Psoas muscle (tissue), 8 donors: ENCODE data around the gene MYMK. TPM values are rescaled to one million over a fixed set of nuclear protein-coding genes. Genes with fewer than 3 reads are reported as not detected.
A peak's percentile ranks its signal among the peaks of the same experiment; 100 is the strongest.

Experiments used
- ATAC-seq, 4 donors: fragments of 200-7000 bp; cut with Tn5 transposase; one replicate each; pipeline ENCODE4 v1.9.1; 2020; ENCODE audit warnings: moderate library complexity in 3 of 4, mild to moderate bottlenecking in 2 of 4
- DNase-seq, 2 donors: peaks; one replicate each; pipeline ENCODE4 v3.0.0-alpha.2; 2020
- H3K27ac ChIP-seq: fragments of 200-600 bp; one replicate; pipeline ENCODE4 v1.8.0; 2022
- H3K27me3 ChIP-seq, 3 donors: fragments of 200-600 bp in 1 of 3; one replicate each; pipeline versions ENCODE4 v1.6.1 to v1.8.0; 2013 to 2022; ENCODE audit warnings: low read length in 2 of 3, mild to moderate bottlenecking in 2 of 3, moderate library complexity in 1 of 3; ENCODE audit not compliant: insufficient read depth in 3 of 3
- H3K36me3 ChIP-seq, 2 donors: fragments of 200-600 bp in 1 of 2; one replicate each; pipeline versions ENCODE4 v1.6.1 to v1.8.0; 2013 to 2022; ENCODE audit warnings: low read depth in 1 of 2, mild to moderate bottlenecking in 1 of 2, moderate library complexity in 1 of 2; ENCODE audit not compliant: insufficient read depth in 1 of 2
- H3K4me1 ChIP-seq: fragments of 200-600 bp; one replicate; pipeline ENCODE4 v1.8.0; 2022
- H3K4me3 ChIP-seq: fragments of 200-600 bp; one replicate; pipeline ENCODE4 v1.8.0; 2022; ENCODE audit warnings: mild to moderate bottlenecking
- H3K9me3 ChIP-seq: fragments of 200-600 bp; one replicate; pipeline ENCODE4 v1.8.0; 2022
- CTCF ChIP-seq: fragments of 200-600 bp; IDR thresholded peaks from one replicate; pipeline ENCODE4 v1.8.0; 2022; ENCODE audit warnings: antibody characterized with exemption
- WGBS, 3 donors: extraction: QIAGEN DNeasy Blood & Tissue Kit; methylation state at CpG; one replicate each; pipeline versions ENCODE4 v1.1.6 to v1.1.7; 2013; 5-methylcytosine and 5-hydroxymethylcytosine counted together
- intact Hi-C, 2 donors: fragments of 100-400 bp; cut with DNase I; formaldehyde crosslinking; loops; one replicate each; pipeline versions ENCODE4 v1.11.0 to v1.14.2; 2022
- polyA plus RNA-seq, 3 donors: library from polyadenylated mRNA; stranded (reverse); fragments of 200-250 nt; gene quantifications; one replicate each; pipeline ENCODE4 v1.2.3, GENCODE V29; 2013
- total RNA-seq, 4 donors: library from RNA; stranded (reverse); fragmentation: NEBNext Ultra II Directional in 2 of 4; extraction: Animal tissue kit (Norgen Biotek cat#: 25700) in 2 of 4; gene quantifications; one replicate each; pipeline versions ENCODE4 v1.2.1 to v1.2.4, GENCODE V29; 2021 to 2023
- donor health status: healthy with polysubstance abuse.
- donor health status: DM: no; HTN: no; CAD: no; lungs with moderate emphysema.
- donor health status: Bipolar disorder and iron deficiency.
- donor health status: healthy.
- donor health status: DM: yes; HTN: yes; CAD: no.
- donor health status: DM: no; HTN: no; CAD: no.
- donor health status: DM: no; HTN: no; CAD: no.
- donor health status: DM: yes; HTN: yes; CAD: no.

The MYMK gene
- total and polyA plus RNA-seq, 7 donors, result 0.05 to 4.5 (median 0.52) TPM; not detected in 3

GRCh38 chr9:133560311-133560710, 35.6 kb upstream of the MYMK start:
- Histone ChIP-seq H3K9me3 (no peaks in the 10 kb centered on the region), H3K4me1 (peaks cover 9% of the 10 kb centered on the region), H3K27ac (no peak overlapping the region), H3K36me3 (no peaks in the 10 kb centered on the region), H3K27me3 (peaks cover 0 to 32% (median 3%) of the 10 kb centered on the region in 3 donors), H3K4me3 (no peak overlapping the region)
- no peak for TF ChIP-seq CTCF
- 62 to 70% (median 64%) methylated on average over 15 of the region's 15 CpGs for WGBS, 3 donors
- intact Hi-C loops, result no loop called here
- ATAC-seq (no peak), DNase-seq (no peak)

GRCh38 chr9:133558191-133559126, 33.7 kb upstream of the MYMK start:
- WGBS, 3 donors, result 29 to 35% (median 33%) methylated on average over 31 of the region's 31 CpGs
- H3K27me3 ChIP-seq, result peaks cover 0 to 30% (median 3%) of the 10 kb centered on the region in 3 donors
- DNase-seq, result no peak

DNA sequence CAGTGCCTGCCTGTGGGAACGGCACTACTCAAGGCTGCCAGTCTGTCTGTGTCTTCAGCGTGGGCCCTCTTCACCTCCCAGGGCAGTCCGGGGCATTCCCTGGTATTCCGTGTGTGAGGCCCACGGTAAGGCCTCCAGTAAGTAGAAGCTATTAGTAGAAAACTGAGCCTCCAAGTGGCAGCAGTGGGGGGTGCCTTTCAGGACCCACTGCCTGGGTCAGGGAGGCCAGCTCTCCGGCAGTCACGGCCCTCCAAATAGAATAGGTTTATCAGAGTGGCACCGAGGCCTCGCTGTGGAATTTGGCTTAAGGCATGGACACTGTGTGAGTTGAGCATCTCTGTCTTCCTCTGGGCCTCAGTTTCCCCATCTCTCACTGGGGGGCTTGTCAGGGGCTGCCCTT, 32.8 kb upstream of the MYMK start:
- no peaks in the 10 kb centered on the region for H3K36me3 ChIP-seq
- no peak overlapping the region for H3K4me3 ChIP-seq
- peaks cover 9% of the 10 kb centered on the region for H3K4me1 ChIP-seq
- DNase-seq, result no peak
- ATAC-seq, result no peak
- no peak for TF ChIP-seq CTCF
- no peaks in the 10 kb centered on the region for H3K9me3 ChIP-seq
- 92 to 96% (median 93%) methylated on average over 9 of the region's 9 CpGs for WGBS, 3 donors
- H3K27ac ChIP-seq, result no peak overlapping the region
- intact Hi-C loops, result no loop called here
- H3K27me3 ChIP-seq, result peaks cover 0 to 30% (median 3%) of the 10 kb centered on the region in 3 donors

More at GRCh38 chr9:133558191-133559126, 33.7 kb upstream of the MYMK start:
- Histone ChIP-seq H3K4me1 (peaks cover 9% of the 10 kb centered on the region), H3K4me3 (peak overlapping the region; percentile 0), H3K27ac (peak overlapping the region; percentile 23), H3K36me3 (no peaks in the 10 kb centered on the region), H3K9me3 (no peaks in the 10 kb centered on the region)
- no peak for TF ChIP-seq CTCF
- peak; percentile 67 to 74 (median 70) for ATAC-seq
- intact Hi-C loops, result no loop called here

DNA sequence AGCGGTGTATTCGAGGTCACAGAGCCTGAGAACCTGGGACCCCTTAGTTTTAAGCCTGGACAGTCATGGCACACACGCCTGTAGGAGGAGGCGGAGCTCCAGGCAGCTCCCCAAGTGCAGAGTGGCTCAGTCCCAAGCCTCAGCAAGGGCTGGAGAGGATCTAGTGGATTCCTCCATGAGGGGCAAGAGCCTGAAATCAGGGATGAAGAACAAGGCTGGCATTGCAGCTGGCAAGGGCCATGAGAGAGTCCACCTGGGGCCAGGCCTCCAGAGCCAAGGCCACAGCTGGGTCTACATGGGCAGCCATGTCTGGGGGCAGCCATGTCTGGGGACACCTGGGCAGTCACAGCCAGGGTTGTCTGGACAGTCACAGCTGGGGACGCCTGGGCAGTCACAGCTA, 31.6 kb upstream of the MYMK start:
- Histone ChIP-seq H3K4me3 (no peak overlapping the region), H3K9me3 (no peaks in the 10 kb centered on the region), H3K4me1 (peaks cover 9% of the 10 kb centered on the region), H3K27ac (no peak overlapping the region), H3K36me3 (no peaks in the 10 kb centered on the region), H3K27me3 (peaks cover 0 to 24% (median 5%) of the 10 kb centered on the region in 3 donors)
- DNase-seq (no peak), ATAC-seq (no peak)
- intact Hi-C loops, result no loop called here
- no peak for TF ChIP-seq CTCF
- 87 to 93% (median 90%) methylated on average over 5 of the region's 5 CpGs for WGBS, 3 donors
